ENCODE results near the gene CD6. TPM values are rescaled to one million over a fixed set of nuclear protein-coding genes. Genes with fewer than 3 reads are reported as not detected.

The CD6 gene
- total RNA-seq, 1 donor = 176 TPM

- no peak overlapping the region for H3K4me3 ChIP-seq (ENCODE audit: low read length)
These were observed 54.9 kb downstream of the CD6 start for GRCh38 chr11:61026121-61027031.

GRCh38 chr11:61027141-61027840 lies 55.8 kb downstream of the CD6 start:
- Histone ChIP-seq H3K9me3 (ENCODE audit: low read depth, low read length) (no peaks in the 10 kb centered on the region), H3K4me1 (ENCODE audit: insufficient read depth, low read length) (peaks cover 65% of the 10 kb centered on the region), H3K27me3 (ENCODE audit: insufficient read depth, low read length) (no peaks in the 10 kb centered on the region), H3K4me3 (ENCODE audit: low read length) (no peak overlapping the region)

More at GRCh38 chr11:61026121-61027031, 54.9 kb downstream of the CD6 start:
- peaks cover 75% of the 10 kb centered on the region for H3K4me1 ChIP-seq (ENCODE audit: insufficient read depth, low read length)
- H3K27me3 ChIP-seq (ENCODE audit: insufficient read depth, low read length) = no peaks in the 10 kb centered on the region
- H3K9me3 ChIP-seq (ENCODE audit: low read depth, low read length) = no peaks in the 10 kb centered on the region

DNA sequence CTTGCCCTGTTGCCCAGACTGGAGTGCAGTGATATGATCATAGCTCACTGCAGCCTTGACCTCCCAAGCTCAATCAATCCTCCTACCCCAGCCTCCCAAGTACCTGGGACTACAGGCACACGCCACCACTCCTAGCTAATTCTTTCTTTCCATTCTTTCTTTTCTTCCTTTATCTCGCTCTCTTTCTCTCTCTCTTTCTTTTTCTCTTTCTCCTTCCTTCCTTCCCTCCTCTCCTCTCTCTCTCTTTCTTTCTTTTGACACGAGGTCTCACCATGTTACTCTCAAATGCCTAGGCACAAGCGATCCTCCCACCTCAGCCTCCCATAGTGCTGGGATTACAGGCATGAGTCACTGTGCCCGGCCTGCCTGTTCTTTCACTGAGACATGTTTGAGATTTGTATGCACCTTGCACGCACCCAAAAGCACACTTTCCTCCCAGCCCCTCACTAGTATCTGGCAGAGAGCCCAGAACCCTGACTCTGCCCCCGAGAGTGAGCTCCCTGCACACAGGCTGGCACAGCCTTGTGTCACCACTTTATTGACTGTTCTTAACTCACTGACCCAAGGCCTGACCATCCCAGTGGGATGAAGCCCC lies 56.8 kb downstream of the CD6 start:
- Histone ChIP-seq H3K9me3 (ENCODE audit: low read depth, low read length) (no peaks in the 10 kb centered on the region), H3K27me3 (ENCODE audit: insufficient read depth, low read length) (no peaks in the 10 kb centered on the region), H3K4me1 (ENCODE audit: insufficient read depth, low read length) (peaks cover 56% of the 10 kb centered on the region), H3K4me3 (ENCODE audit: low read length) (no peak overlapping the region)

DNA sequence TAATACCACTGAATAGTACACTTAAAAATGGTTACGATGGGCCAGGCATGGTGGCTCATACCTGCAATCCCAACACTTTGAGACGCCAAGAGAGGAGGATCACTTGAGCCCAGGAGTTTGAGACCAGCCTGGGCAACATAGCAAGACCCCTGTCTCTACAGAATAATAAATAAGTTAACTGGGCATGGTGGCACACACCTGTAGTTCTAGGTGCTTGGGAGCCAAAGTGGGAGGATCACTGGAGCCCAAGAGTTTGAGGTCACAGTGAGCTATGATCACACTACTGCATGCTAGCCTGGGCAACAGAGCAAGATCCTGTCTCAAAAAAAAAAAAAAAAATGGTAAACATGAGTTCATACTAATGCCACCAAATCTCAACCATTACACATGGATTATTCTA lies 61.3 kb downstream of the CD6 start:
- Histone ChIP-seq H3K9me3 (ENCODE audit: low read depth, low read length) (no peaks in the 10 kb centered on the region), H3K27me3 (ENCODE audit: insufficient read depth, low read length) (no peaks in the 10 kb centered on the region), H3K4me3 (ENCODE audit: low read length) (no peak overlapping the region), H3K4me1 (ENCODE audit: insufficient read depth, low read length) (peaks cover 17% of the 10 kb centered on the region)

DNA sequence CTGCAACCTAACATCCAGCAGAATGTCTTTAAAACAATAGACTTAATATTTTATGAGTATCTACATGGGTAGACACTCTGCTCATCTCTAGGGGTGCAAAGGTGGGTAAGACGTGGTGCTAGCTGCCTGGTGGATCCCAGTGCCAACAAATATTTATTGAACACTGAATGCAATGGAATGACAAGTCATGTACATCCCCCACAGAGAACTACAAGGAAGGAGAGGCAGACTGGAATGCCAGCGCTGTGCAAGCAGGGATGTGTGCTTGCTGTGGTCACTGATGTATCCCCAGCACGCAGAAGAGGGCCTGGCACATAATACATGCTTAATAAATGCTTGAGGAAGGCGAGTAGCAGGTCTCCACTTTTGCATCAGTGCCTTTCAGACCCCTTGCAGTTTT lies 61.9 kb downstream of the CD6 start:
- Histone ChIP-seq H3K27me3 (ENCODE audit: insufficient read depth, low read length) (no peaks in the 10 kb centered on the region), H3K9me3 (ENCODE audit: low read depth, low read length) (no peaks in the 10 kb centered on the region), H3K4me3 (ENCODE audit: low read length) (no peak overlapping the region), H3K4me1 (ENCODE audit: insufficient read depth, low read length) (peaks cover 11% of the 10 kb centered on the region)

- no peaks in the 10 kb centered on the region for H3K27me3 ChIP-seq (ENCODE audit: insufficient read depth, low read length)
- H3K4me1 ChIP-seq (ENCODE audit: insufficient read depth, low read length) = peaks cover 4% of the 10 kb centered on the region
- H3K4me3 ChIP-seq (ENCODE audit: low read length) = no peak overlapping the region
- no peaks in the 10 kb centered on the region for H3K9me3 ChIP-seq (ENCODE audit: low read depth, low read length)
These were observed 62.6 kb downstream of the CD6 start for GRCh38 chr11:61034111-61034510.

DNA sequence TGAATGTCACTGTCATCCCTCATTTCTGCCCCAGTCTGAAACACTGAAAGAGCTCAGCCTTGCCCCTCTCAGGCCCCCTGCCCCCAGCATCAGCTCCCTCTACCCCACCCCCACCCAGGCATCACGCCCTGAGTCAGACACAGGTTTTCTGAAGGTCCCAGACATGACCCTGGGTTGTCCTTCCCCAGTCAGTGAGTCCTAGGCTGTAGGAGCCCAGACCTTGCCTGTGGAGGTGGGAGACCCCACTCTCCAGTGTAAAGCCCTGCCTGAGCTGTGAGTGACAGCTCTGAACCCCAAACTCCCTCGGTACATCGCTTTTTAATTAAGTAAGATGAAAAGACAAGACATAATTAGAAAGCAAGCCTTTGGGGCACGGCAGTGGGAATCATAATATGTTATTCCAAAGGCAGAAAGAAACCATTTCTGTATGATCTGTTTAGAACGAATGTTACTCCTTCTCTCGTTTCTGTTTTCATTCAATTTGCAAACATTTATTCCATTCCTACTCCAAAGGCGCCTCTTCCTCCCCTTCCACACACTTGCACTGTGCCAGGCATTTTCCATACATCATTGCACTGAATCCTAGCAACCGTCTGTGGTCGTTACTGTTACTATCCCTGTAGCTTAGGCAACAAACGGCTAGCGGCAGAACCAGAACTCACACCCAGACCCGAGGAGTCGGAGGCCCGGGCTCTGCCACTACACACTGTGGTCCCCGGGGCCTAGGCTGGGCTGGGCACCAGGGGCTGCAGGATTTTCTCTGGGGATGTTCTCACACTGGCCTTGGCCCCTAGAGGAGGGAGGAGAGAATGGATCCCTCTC lies 63.4 kb downstream of the CD6 start:
- Histone ChIP-seq H3K4me1 (ENCODE audit: insufficient read depth, low read length) (peaks cover 4% of the 10 kb centered on the region), H3K27me3 (ENCODE audit: insufficient read depth, low read length) (no peaks in the 10 kb centered on the region), H3K9me3 (ENCODE audit: low read depth, low read length) (no peaks in the 10 kb centered on the region)

GRCh38 chr11:61035526-61035835 lies 64.0 kb downstream of the CD6 start:
- Histone ChIP-seq H3K9me3 (ENCODE audit: low read depth, low read length) (no peaks in the 10 kb centered on the region), H3K27me3 (ENCODE audit: insufficient read depth, low read length) (no peaks in the 10 kb centered on the region), H3K4me1 (ENCODE audit: insufficient read depth, low read length) (peaks cover 8% of the 10 kb centered on the region), H3K4me3 (ENCODE audit: low read length) (no peak overlapping the region)

More for the DNA sequence above, 63.4 kb downstream of the CD6 start:
- H3K4me3 ChIP-seq (ENCODE audit: low read length) = no peak overlapping the region

- H3K27me3 ChIP-seq (ENCODE audit: insufficient read depth, low read length) = no peaks in the 10 kb centered on the region
- H3K4me3 ChIP-seq (ENCODE audit: low read length) = no peak overlapping the region
- H3K9me3 ChIP-seq (ENCODE audit: low read depth, low read length) = no peaks in the 10 kb centered on the region
- H3K4me1 ChIP-seq (ENCODE audit: insufficient read depth, low read length) = peaks cover 27% of the 10 kb centered on the region
These were observed 66.1 kb downstream of the CD6 start for GRCh38 chr11:61037441-61038093.

DNA sequence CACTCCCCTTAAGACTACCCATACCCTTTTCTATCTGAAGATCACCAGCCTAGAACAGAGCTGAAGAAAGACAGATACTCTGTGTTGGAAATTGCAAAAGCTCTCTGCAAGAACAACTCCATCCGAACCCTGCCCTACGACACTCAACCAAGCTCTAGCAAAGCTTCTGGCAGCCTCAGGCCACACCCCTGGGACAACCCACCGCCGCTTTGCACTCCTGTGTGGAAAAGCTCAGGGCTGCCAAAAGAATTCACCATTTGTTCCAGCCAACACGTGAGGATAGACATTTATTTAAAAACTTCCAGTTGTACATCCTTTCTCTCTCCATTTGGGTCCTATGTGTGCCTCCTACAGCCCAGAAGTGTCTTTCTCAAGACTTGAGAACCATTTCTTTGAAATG lies 68.4 kb downstream of the CD6 start:
- H3K4me3 ChIP-seq (ENCODE audit: low read length) = no peak overlapping the region
- no peaks in the 10 kb centered on the region for H3K27me3 ChIP-seq (ENCODE audit: insufficient read depth, low read length)
- peaks cover 33% of the 10 kb centered on the region for H3K4me1 ChIP-seq (ENCODE audit: insufficient read depth, low read length)
- H3K9me3 ChIP-seq (ENCODE audit: low read depth, low read length) = no peaks in the 10 kb centered on the region

DNA sequence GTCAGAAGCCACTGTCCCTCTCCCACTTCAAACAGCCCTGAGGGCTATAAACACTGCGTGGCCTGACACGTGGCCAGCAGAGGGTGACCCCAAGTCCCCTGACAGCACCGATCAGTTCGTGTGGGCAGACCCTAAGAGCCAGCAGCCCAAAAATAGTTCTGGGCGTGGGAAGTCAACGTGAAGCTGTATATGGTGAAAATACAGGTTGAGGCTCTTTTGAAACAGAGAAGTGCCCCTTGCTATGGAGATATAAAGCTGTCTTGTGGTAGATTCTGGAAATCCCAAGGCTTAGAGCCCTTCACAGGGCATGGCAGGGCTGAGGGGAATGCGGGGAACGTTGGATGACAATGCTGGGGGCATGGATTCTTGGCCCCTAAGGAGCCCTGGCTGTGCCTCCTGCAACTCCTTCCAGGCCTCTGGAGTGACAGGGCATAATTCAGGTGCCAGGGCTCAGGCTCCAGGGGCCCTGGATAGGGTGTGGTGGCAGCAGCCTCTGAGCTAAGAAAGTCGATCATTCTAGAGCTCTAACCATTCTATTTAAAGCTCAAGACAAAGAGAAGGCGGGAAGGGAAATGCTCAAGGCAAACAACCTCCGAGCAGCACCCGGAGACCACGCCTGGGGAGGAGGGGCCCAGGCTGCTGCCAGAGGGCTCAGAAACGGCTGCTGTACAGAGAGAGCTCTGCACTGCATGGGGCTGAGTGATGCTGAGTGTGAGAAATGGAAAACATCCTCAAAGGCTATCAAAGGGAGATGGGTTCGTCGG lies 70.5 kb downstream of the CD6 start:
- Histone ChIP-seq H3K9me3 (ENCODE audit: low read depth, low read length) (no peaks in the 10 kb centered on the region), H3K27me3 (ENCODE audit: insufficient read depth, low read length) (no peaks in the 10 kb centered on the region), H3K4me1 (ENCODE audit: insufficient read depth, low read length) (peaks cover 33% of the 10 kb centered on the region), H3K4me3 (ENCODE audit: low read length) (no peak overlapping the region)

DNA sequence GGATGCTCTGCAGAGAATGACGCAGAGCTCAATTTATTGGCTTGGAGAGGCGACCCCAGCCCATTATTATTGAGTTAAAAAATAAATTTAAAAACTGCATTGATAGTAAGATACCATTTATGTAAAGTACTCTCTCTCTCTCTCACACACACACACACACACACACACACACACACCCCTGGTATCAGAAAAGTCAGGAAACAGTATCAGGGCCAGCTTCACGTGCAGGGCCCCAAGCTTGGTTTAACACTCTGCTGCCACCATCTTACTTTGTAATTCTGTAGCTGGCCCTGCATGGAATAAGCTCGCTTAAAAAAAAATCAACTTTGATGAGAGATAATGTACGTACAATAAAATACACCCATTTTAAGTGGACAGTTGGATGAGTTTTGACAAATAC lies 71.1 kb downstream of the CD6 start:
- peaks cover 33% of the 10 kb centered on the region for H3K4me1 ChIP-seq (ENCODE audit: insufficient read depth, low read length)

GRCh38 chr11:61042961-61043540 lies 71.6 kb downstream of the CD6 start:
- H3K4me1 ChIP-seq (ENCODE audit: insufficient read depth, low read length) = peaks cover 33% of the 10 kb centered on the region
- H3K4me3 ChIP-seq (ENCODE audit: low read length) = peak overlapping the region; percentile 2
- no peaks in the 10 kb centered on the region for H3K9me3 ChIP-seq (ENCODE audit: low read depth, low read length)
- no peaks in the 10 kb centered on the region for H3K27me3 ChIP-seq (ENCODE audit: insufficient read depth, low read length)

More for the DNA sequence above, 71.1 kb downstream of the CD6 start:
- Histone ChIP-seq H3K4me3 (ENCODE audit: low read length) (peak overlapping the region; percentile 2), H3K9me3 (ENCODE audit: low read depth, low read length) (no peaks in the 10 kb centered on the region), H3K27me3 (ENCODE audit: insufficient read depth, low read length) (no peaks in the 10 kb centered on the region)
